Sigmoid colon (tissue), 3 donors: ENCODE data around the gene RNF39.
"Not testable (repeated sequence)": the region's sequence is repeated elsewhere in the genome, so short reads cannot be mapped to it uniquely, and the experiment has no call there.

ENCODE experiments used
- POLR2A ChIP-seq, 2 donors: fragments of 450-650 bp; IDR thresholded peaks; one replicate each; pipeline ENCODE4 v1.6.1; 2016; ENCODE audit warnings: antibody characterized with exemption in 2 of 2, mild to moderate bottlenecking in 2 of 2, moderate library complexity in 2 of 2
- TF ChIP-seq, protein P1 (sequence below), 4 experiments: fragments of 450-650 bp in 3 of 4; fragments of 200-600 bp in 1 of 4; IDR thresholded peaks; one replicate each; pipeline ENCODE4 v1.5.1; 2016 to 2019; ENCODE audit warnings: antibody characterized with exemption in 4 of 4, mild to moderate bottlenecking in 3 of 4, moderate library complexity in 2 of 4

- TF ChIP-seq, protein P1, sequence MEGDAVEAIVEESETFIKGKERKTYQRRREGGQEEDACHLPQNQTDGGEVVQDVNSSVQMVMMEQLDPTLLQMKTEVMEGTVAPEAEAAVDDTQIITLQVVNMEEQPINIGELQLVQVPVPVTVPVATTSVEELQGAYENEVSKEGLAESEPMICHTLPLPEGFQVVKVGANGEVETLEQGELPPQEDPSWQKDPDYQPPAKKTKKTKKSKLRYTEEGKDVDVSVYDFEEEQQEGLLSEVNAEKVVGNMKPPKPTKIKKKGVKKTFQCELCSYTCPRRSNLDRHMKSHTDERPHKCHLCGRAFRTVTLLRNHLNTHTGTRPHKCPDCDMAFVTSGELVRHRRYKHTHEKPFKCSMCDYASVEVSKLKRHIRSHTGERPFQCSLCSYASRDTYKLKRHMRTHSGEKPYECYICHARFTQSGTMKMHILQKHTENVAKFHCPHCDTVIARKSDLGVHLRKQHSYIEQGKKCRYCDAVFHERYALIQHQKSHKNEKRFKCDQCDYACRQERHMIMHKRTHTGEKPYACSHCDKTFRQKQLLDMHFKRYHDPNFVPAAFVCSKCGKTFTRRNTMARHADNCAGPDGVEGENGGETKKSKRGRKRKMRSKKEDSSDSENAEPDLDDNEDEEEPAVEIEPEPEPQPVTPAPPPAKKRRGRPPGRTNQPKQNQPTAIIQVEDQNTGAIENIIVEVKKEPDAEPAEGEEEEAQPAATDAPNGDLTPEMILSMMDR (IDR thresholded peaks at IDR 0.05): not testable (repeated sequence)
- not testable (repeated sequence) for TF ChIP-seq POLR2A (IDR thresholded peaks at IDR 0.05)
Observed at GRCh38 chr6:30118691-30119090, 43.1 kb upstream of the RNF39 start.
